Erythroblast (primary cell): Measurements from ENCODE around the gene ZIC2.

Source experiments
- GATA1 ChIP-seq: IDR thresholded peaks from 2 replicates; pipeline ENCODE4 v1.6.1; 2011; ENCODE audit warnings: low read depth, mild to moderate bottlenecking, control low read depth, low read length, moderate library complexity
- POLR2A ChIP-seq: IDR thresholded peaks from 2 replicates; pipeline ENCODE4 v1.6.1; 2011; ENCODE audit warnings: mild to moderate bottlenecking, low read length

DNA sequence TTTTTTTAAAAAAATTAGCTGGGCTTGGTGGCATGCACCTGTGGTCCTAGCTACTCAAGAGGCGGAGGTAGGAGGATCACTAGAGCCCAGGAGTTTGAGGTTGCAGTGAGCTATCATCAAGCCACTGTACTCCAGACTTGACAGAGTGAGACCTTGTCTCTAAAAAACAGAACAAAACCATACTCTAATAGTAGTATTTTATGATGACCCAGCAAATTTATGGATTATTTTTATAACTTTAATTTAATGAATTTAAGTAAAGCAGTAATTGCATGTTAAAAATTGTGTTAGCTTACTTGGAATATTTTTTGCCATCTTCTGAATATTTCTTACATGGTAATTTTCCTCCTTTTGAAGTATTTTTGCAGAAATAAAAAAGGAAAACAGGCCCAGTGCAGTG, 48.3 kb downstream of the ZIC2 start:
- TF ChIP-seq POLR2A (no peak), GATA1 (no peak)
